ENCODE results near the gene TJAP1.
"Not testable (repeated sequence)": the region's sequence is repeated elsewhere in the genome, so short reads cannot be mapped to it uniquely, and the experiment has no call there.

TJAP1 gene

GRCh38 chr6:43451939-43452338 is 25.4 kb upstream of the TJAP1 start:
- in situ Hi-C loops (cut with HindIII; ENCODE audit: low sequenced_read_pairs): no loop called here

- in situ Hi-C loops (cut with HindIII; ENCODE audit: low sequenced_read_pairs): no loop called here
Observed at GRCh38 chr6:43452896-43453295, 24.5 kb upstream of the TJAP1 start.

GRCh38 chr6:43453831-43454230 is 23.5 kb upstream of the TJAP1 start:
- in situ Hi-C loops (cut with HindIII; ENCODE audit: low sequenced_read_pairs): no loop called here

DNA sequence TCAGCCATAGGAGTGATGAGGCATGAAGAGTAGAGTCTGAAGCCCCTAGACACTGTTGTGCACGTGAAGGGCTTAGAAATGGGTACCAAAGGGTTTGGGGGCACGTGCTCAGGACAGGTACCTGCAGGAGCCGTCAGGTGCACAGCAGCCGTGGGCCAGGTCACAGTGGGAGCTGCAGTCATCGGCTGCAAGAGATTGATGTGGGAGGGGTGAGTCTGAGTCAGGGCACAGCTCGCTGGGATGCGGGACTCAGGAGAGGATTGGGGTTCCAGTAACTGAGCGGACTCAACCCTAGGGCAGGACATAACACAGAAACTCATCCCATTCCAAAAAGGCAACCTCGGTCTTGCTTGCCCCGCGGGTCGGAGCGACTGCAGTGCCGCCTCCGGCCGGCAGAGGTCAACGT is 23.1 kb upstream of the TJAP1 start:
- in situ Hi-C loops (cut with HindIII; ENCODE audit: low sequenced_read_pairs): no loop called here

DNA sequence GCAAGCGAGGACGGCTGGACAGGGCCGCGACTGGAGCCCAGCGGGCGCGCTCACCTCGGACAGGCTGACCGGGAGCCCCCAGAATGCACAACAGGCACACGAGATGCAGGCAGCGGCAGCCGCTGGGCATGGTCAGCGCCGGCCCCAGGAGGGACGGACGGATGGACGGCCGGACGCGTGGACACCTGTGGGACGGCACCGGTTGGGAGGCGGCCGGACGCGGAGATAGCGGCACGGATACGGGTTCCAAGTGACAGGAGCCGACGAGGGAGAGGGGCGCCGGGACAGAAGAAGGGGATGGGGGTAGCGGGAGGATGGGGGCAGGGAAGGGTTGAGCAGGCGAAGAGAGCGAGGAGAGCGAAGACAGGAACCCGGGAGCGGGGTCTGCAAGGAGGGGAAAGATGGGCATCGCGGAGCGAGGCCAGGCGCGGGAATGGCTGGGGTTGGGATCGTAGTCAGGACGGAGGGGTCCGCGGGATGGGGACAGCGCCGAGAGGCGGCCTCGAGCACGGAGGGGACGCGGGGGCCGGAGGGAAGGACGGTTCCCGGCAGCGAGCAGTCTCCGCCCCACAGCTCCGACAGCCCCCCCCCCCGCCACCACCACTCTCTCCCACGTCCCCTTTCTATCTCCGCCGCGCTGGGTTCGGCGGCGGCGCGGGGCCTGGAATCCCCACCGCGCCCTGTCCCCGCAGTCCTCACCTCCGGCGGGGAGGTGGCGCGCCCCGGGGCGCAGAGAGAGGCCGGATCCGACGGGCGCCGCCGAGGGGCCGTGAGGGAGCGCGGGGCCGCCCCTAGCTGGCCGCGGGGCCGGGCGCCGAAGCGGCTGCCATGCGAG is 22.5 kb upstream of the TJAP1 start:
- in situ Hi-C loops (cut with HindIII; ENCODE audit: low sequenced_read_pairs): no loop called here

GRCh38 chr6:43455531-43456428 is 21.6 kb upstream of the TJAP1 start, which contains the start of gene DLK2:
Gene DLK2 (minus strand): TSS chr6:43455548. CDS start chr6:43454825, 723 bp downstream.
- in situ Hi-C loops (cut with HindIII; ENCODE audit: low sequenced_read_pairs): no loop called here

DNA sequence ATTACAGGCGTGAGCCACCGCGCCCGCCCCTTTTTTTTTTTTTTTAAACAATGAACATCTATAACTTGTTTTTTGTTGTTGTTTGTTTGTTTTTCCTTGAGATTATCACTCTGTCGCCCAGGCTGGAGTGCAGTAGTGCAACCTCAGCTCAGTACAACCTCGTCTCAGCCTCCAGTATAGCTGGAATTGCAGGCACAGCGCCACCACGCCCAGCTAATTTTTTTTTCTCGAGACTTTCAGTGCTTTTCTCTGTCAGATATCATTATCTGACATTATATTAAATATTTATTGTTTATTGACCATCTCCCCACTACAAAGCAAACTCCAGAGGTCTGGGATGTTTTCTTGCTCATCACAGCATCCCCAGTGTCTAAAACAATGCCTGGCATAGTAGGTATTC is 19.7 kb upstream of the TJAP1 start:
- in situ Hi-C loops (cut with HindIII; ENCODE audit: low sequenced_read_pairs): no loop called here

- in situ Hi-C loops (cut with HindIII; ENCODE audit: low sequenced_read_pairs): not testable (repeated sequence)
Observed at GRCh38 chr6:43458154-43458553, 19.2 kb upstream of the TJAP1 start.

DNA sequence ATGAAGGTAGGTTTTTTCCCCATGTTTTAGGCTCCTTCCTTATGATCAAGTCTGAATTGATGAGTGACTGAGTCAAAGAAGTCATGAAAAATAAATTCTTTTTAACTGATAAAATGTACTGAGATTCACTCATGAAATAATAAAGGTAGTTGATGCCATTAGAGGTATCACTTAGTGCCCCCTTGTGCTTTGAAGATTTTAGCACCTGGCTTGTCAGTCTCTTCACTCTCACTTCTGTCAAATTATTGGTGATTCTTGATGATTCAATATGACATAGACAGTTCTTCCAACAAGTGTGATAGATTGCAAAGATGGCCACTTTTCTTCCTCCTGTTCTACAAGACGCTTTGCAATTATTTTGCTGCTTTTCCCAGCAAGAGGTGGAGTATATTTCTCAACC is 17.8 kb upstream of the TJAP1 start:
- in situ Hi-C loops (cut with HindIII; ENCODE audit: low sequenced_read_pairs): no loop called here

GRCh38 chr6:43460032-43460431 is 17.3 kb upstream of the TJAP1 start:
- in situ Hi-C loops (cut with HindIII; ENCODE audit: low sequenced_read_pairs): loop anchor here (5.0 kb wide), 1 partner anchor 62 kb away; no protein-coding TSS in a partner anchor

GRCh38 chr6:43461936-43462335 is 15.4 kb upstream of the TJAP1 start:
- in situ Hi-C loops (cut with HindIII; ENCODE audit: low sequenced_read_pairs): loop anchor here (5.0 kb wide), 1 partner anchor 60 kb away; no protein-coding TSS in a partner anchor

DNA sequence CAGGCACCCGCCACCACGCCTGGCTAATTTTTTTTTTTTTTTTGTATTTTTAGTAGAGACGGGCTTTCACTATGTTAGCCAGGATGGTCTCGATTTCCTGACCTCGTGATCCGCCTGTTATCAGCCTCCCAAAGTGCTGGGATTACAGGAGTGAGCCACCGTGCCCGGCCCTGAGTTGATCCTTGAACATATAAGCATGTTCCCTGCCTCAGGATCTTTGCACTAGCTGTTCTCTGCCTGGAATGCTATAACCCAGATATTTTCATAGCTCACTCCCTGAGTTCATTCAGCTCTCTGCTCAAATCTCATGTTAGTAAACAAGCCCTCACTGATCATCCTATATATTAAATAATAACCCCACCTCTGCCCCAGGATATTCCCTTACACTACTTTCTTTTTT is 13.0 kb upstream of the TJAP1 start:
- in situ Hi-C loops (cut with HindIII; ENCODE audit: low sequenced_read_pairs): loop anchor here (5.0 kb wide), 1 partner anchor 58 kb away; no protein-coding TSS in a partner anchor

DNA sequence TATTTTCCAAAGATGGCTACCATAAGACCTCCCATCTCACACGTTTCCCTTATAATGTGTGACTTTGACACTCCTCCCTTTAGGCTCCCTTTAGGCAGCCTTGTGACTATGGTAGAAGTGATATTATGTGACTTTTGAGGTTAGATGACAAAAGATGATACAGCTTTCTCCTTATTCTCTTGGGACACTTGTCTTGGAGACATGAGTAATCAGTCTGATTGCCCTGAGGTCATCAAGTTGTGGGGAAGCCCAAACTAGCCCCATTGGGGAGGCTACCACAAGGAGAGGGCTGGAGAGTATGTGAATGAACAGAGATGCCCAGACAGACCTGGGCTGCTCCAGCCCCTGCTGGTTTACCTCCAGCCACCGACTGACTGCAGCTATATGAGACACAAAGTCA is 11.4 kb upstream of the TJAP1 start:
- in situ Hi-C loops (cut with HindIII; ENCODE audit: low sequenced_read_pairs): no loop called here

- in situ Hi-C loops (cut with HindIII; ENCODE audit: low sequenced_read_pairs): not testable (repeated sequence)
Observed at GRCh38 chr6:43467265-43467664, 10.1 kb upstream of the TJAP1 start.

DNA sequence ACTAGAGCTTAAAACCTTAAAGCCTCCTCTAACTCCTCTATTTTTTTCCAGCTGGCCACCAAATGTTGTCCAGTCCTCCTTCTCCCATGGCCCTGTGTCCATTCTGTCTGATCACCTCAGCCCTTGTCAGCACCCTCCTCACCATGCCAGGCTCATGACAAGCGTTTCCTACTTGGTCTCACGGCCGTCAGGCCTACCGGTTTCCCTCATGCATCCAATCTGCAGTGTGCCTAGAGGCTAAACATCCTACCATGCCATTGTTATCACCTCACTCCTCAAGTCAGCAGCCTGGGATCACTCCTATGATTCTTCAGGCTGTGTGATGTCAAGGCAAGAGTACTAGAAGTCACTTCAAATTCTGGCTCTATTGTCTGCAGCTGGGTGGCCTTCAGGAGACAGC is 9.6 kb upstream of the TJAP1 start:
- in situ Hi-C loops (cut with HindIII; ENCODE audit: low sequenced_read_pairs): no loop called here

DNA sequence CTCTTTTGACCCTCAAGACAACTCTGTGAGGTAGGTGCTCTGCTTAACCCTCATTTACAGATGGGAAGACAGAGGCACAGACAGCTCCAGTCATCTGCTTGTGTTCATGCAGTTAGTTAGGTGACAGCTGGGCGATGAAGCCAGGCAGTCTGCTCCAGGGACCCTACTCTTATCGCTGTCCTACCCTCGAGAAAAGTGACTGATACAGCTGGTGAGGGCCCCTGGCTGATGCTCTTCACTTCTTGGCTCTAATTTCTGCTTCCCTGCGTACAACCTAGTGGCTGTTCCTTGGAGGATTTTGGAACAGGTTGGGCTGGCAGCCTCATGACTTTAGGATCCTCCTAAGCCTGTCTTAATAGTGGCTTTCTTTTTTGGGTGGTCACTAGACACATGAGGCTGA is 9.1 kb upstream of the TJAP1 start:
- in situ Hi-C loops (cut with HindIII; ENCODE audit: low sequenced_read_pairs): no loop called here

GRCh38 chr6:43468748-43469681 is 8.4 kb upstream of the TJAP1 start:
- in situ Hi-C loops (cut with HindIII; ENCODE audit: low sequenced_read_pairs): no loop called here

- in situ Hi-C loops (cut with HindIII; ENCODE audit: low sequenced_read_pairs): no loop called here
Observed at GRCh38 chr6:43469947-43470346, 7.4 kb upstream of the TJAP1 start.

GRCh38 chr6:43471399-43471798 is 6.0 kb upstream of the TJAP1 start:
- in situ Hi-C loops (cut with HindIII; ENCODE audit: low sequenced_read_pairs): no loop called here

DNA sequence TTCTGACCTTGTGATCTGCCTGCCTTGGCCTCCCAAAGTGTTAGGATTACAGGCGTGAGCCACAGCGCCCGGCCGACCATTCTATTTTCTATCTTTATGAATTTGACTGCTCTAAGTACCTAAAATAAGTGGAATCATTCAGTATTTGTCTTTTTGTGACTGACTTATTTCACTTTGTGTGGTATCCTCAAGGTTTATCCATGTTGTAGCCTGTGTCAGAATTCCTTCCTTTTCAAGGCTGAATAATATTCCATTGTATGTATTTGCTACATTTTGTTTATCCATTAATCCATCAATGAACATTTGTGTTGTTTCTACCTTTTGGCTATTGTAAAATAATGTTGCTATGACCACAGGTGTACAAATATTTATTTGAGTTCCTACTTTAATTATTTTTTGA is 4.9 kb upstream of the TJAP1 start:
- in situ Hi-C loops (cut with HindIII; ENCODE audit: low sequenced_read_pairs): no loop called here

DNA sequence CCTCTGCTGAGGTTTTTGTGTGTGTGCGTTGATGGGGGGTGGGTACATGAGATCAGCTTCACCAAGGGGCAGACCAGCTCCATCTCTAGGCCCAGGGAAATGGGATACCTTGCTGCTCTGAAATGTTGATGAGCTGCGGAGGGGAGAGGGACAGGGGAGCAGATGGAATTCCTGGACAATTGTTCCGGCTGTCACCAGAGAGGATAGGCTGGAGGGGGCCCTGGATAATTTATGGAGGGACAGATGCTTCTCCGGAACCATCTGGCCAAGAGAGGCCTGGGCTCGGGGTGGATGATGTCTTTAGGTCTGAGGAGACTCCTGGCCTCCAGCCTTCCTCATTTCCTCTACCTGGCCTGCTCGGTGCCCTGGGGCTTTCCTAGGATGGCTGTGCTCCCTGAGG is 1.9 kb upstream of the TJAP1 start:
- in situ Hi-C loops (cut with HindIII; ENCODE audit: low sequenced_read_pairs): no loop called here

Data from endothelial cell of hepatic sinusoid (primary cell).